IMR-90 (cell line): ENCODE data around the gene HSPA9. TPM values are rescaled to one million over a fixed set of nuclear protein-coding genes. Genes with fewer than 3 reads are reported as not detected.

Experiments used
- ATAC-seq: fragments of 200-7000 bp; cut with Tn5 transposase; 2 replicates; pipeline ENCODE4 v1.9.1; 2020; ENCODE audit warnings: low read depth, mild to moderate bottlenecking, moderate library complexity
- BruUV-seq: library from RNA; stranded (reverse); fragments of 400-500 nt; replicated peaks from 2 replicates; lab custom pipeline; 2021; lab: Mats Ljungman, UMichigan
- CTCF ChIA-PET: fragments of 300-600 bp; formaldehyde crosslinking; extraction: SDS; loops from one replicate; lab custom pipeline; 2021; ENCODE audit warnings: antibody characterized with exemption; lab: Yijun Ruan, JAX
- POLR2A ChIA-PET: fragments of 300-600 bp; sonication (Branson Sonifier 250); formaldehyde crosslinking; loops from one replicate; lab custom pipeline; 2022; ENCODE audit warnings: antibody characterized with exemption; ENCODE audit not compliant: unreplicated experiment; lab: Charles Lee
- DNase-seq: peaks from one replicate; pipeline ENCODE4 v3.0.0; 2013
- H2AFZ ChIP-seq: replicated peaks from 2 replicates; pipeline ENCODE3; 2013; ENCODE audit warnings: low read length, mild to moderate bottlenecking; ENCODE audit not compliant: poor library complexity
- H2AK5ac ChIP-seq: 2 replicates; pipeline ENCODE4 v1.6.1; 2013; ENCODE audit warnings: low read depth, low read length, inconsistent platforms
- H2AK9ac ChIP-seq: replicated peaks from 2 replicates; pipeline ENCODE3; 2013; ENCODE audit warnings: mild to moderate bottlenecking, low read depth, low read length, moderate library complexity; ENCODE audit not compliant: poor library complexity
- H2BK120ac ChIP-seq: 2 replicates; pipeline ENCODE4 v1.6.1; 2013; ENCODE audit warnings: low read depth, low read length, inconsistent platforms
- H2BK15ac ChIP-seq: 3 replicates; pipeline ENCODE4 v1.6.1; 2013; ENCODE audit warnings: low read depth, low read length, inconsistent platforms
- H2BK20ac ChIP-seq: 2 replicates; pipeline ENCODE4 v1.6.1; 2013; ENCODE audit warnings: low read depth, mild to moderate bottlenecking, inconsistent platforms, low read length, moderate library complexity
- H2BK5ac ChIP-seq: 2 replicates; pipeline ENCODE4 v1.6.1; 2013; ENCODE audit warnings: mild to moderate bottlenecking, low read depth, low read length, inconsistent platforms; ENCODE audit not compliant: poor library complexity, severe bottlenecking
- H3K14ac ChIP-seq: replicated peaks from 2 replicates; pipeline ENCODE4 v1.6.1; 2013; ENCODE audit warnings: low read depth, low read length, inconsistent platforms
- H3K18ac ChIP-seq: 2 replicates; pipeline ENCODE4 v1.6.1; 2013; ENCODE audit warnings: low read depth, low read length, control low read depth
- H3K23ac ChIP-seq: 2 replicates; pipeline ENCODE4 v1.6.1; 2013; ENCODE audit warnings: low read depth, low read length, inconsistent platforms
- H3K27ac ChIP-seq: 2 replicates; pipeline ENCODE4 v1.5.1; 2013; ENCODE audit warnings: mild to moderate bottlenecking, control low read depth, low read length; ENCODE audit not compliant: insufficient read depth
- H3K27me3 ChIP-seq: 2 replicates; pipeline ENCODE4 v1.6.1; 2013; ENCODE audit warnings: low read length; ENCODE audit not compliant: control insufficient read depth, insufficient read depth
- H3K36me3 ChIP-seq: 2 replicates; pipeline ENCODE4 v1.6.1; 2013; ENCODE audit warnings: low read length, mixed read lengths; ENCODE audit not compliant: control insufficient read depth, insufficient read depth
- H3K4ac ChIP-seq: 2 replicates; pipeline ENCODE4 v1.6.1; 2013; ENCODE audit warnings: low read depth, low read length, inconsistent platforms
- H3K4me1 ChIP-seq: 2 replicates; pipeline ENCODE4 v1.6.1; 2013; ENCODE audit warnings: low read length, mixed read lengths; ENCODE audit not compliant: control insufficient read depth, insufficient read depth
- H3K4me2 ChIP-seq: 2 replicates; pipeline ENCODE4 v1.6.1; 2013; ENCODE audit warnings: low read depth, mild to moderate bottlenecking, control low read depth, low read length, moderate library complexity
- H3K4me3 ChIP-seq: 2 replicates; pipeline ENCODE4 v1.5.1; 2013; ENCODE audit warnings: low read depth, mild to moderate bottlenecking, control low read depth, low read length, moderate library complexity; ENCODE audit not compliant: insufficient read depth
- H3K56ac ChIP-seq: 2 replicates; pipeline ENCODE4 v1.6.1; 2013; ENCODE audit warnings: low read length, inconsistent platforms; ENCODE audit not compliant: insufficient read depth; ENCODE audit errors: extremely low read depth
- H3K79me1 ChIP-seq, 2 experiments: 2 replicates each; pipeline ENCODE4 v1.6.1; 2013; ENCODE audit warnings: low read length in 2 of 2, inconsistent platforms in 1 of 2, low read depth in 1 of 2
- H3K9ac ChIP-seq: 2 replicates; pipeline ENCODE4 v1.6.1; 2013; ENCODE audit warnings: low read depth, low read length, control low read depth
- H3K9me1 ChIP-seq: 2 replicates; pipeline ENCODE4 v1.6.1; 2013; ENCODE audit warnings: low read length, inconsistent platforms; ENCODE audit not compliant: insufficient read depth
- H3K9me3 ChIP-seq: 2 replicates; pipeline ENCODE4 v1.6.1; 2013; ENCODE audit warnings: low read length; ENCODE audit not compliant: control insufficient read depth, insufficient read depth
- H4K20me1 ChIP-seq: 2 replicates; pipeline ENCODE4 v1.6.1; 2013; ENCODE audit warnings: low read length, inconsistent platforms; ENCODE audit not compliant: insufficient read depth
- H4K5ac ChIP-seq: 2 replicates; pipeline ENCODE4 v1.6.1; 2013; ENCODE audit warnings: mild to moderate bottlenecking, low read depth, low read length, control low read depth
- H4K8ac ChIP-seq, 2 experiments: 2 replicates each; pipeline ENCODE4 v1.6.1; 2013; ENCODE audit warnings: low read depth in 2 of 2, low read length in 2 of 2, control low read depth in 1 of 2, inconsistent platforms in 1 of 2
- H4K91ac ChIP-seq: 2 replicates; pipeline ENCODE4 v1.6.1; 2013; ENCODE audit warnings: low read depth, low read length, inconsistent platforms; ENCODE audit not compliant: insufficient read depth
- CEBPB ChIP-seq: IDR thresholded peaks from 2 replicates; pipeline ENCODE4 v1.6.1; 2012; ENCODE audit warnings: low read depth, low read length, improper control_type of control experiment
- CHD1 ChIP-seq: IDR thresholded peaks from 2 replicates; pipeline ENCODE4 v1.6.1; 2012; ENCODE audit warnings: low read depth, low read length, improper control_type of control experiment
- ELK1 ChIP-seq: fragments of 150-350 bp; IDR thresholded peaks from 2 replicates; pipeline ENCODE4 v1.6.1; 2016; ENCODE audit warnings: low read depth, mild to moderate bottlenecking, low read length, moderate library complexity, borderline replicate concordance
- FOS ChIP-seq: fragments of 150-350 bp; IDR thresholded peaks from 2 replicates; pipeline ENCODE4 v1.6.1; 2016; ENCODE audit warnings: low read depth, low read length
- MXI1 ChIP-seq: IDR thresholded peaks from 2 replicates; pipeline ENCODE4 v1.6.1; 2012; ENCODE audit warnings: low read depth, mild to moderate bottlenecking, low read length, moderate library complexity, borderline replicate concordance
- NFE2L2 ChIP-seq: fragments of 150-350 bp; IDR thresholded peaks from 2 replicates; pipeline ENCODE4 v1.6.1; 2016; ENCODE audit warnings: low read depth, mild to moderate bottlenecking, low read length
- POLR2A ChIP-seq: IDR thresholded peaks from 2 replicates; pipeline ENCODE4 v1.6.1; 2012; ENCODE audit warnings: mild to moderate bottlenecking, low read depth, low read length
- RAD21 ChIP-seq: IDR thresholded peaks from 2 replicates; pipeline ENCODE4 v1.6.1; 2012; ENCODE audit warnings: low read length, improper control_type of control experiment
- SMC3 ChIP-seq: fragments of 150-350 bp; IDR thresholded peaks from 2 replicates; pipeline ENCODE4 v1.6.1; 2016; ENCODE audit warnings: low read depth, mild to moderate bottlenecking, antibody characterized with exemption, low read length, moderate library complexity
- WGBS, 2 experiments: methylation state at CpG; one replicate each; pipeline versions ENCODE4 v1.1.5 to v1.1.7; 2013; ENCODE audit warnings: missing lambda C conversion rate in 2 of 2; ENCODE audit not compliant: insufficient read length in 1 of 2; ENCODE audit errors: extremely low coverage in 2 of 2; 5-methylcytosine and 5-hydroxymethylcytosine counted together
- dilution Hi-C: fragments of 300-500 bp; cut with HindIII; formaldehyde crosslinking; loops from one replicate; pipeline ENCODE4 v1.14.3; 2018; ENCODE audit warnings: low sequenced_read_pairs; ENCODE audit not compliant: unreplicated experiment
- in situ Hi-C: fragments of 300-500 bp; cut with MboI; formaldehyde crosslinking; loops from 3 replicates; pipeline ENCODE4 v1.14.3; 2019; ENCODE audit warnings: low sequenced_read_pairs, inconsistent platforms, mixed read lengths
- intact Hi-C: fragments of 100-400 bp; cut with micrococcal nuclease; formaldehyde crosslinking; loops from 2 replicates; pipeline ENCODE4 v1.10.0; 2022
- polyA plus RNA-seq, 3 experiments: library from polyadenylated mRNA; depleted of rRNA; stranded (reverse); fragments of >200 nt; gene quantifications; 2 replicates each; pipeline ENCODE4 v1.2.3, GENCODE V29; 2012; ENCODE audit warnings: low replicate concordance in 1 of 3
- total RNA-seq: library from RNA; depleted of rRNA; stranded (reverse); fragments of >200 nt; gene quantifications from 2 replicates; pipeline ENCODE4 v1.2.3, GENCODE V29; 2012
- TF ChIP-seq, protein P1 (sequence below): fragments of 150-350 bp; IDR thresholded peaks from 2 replicates; pipeline ENCODE4 v1.6.1; 2017; ENCODE audit warnings: mild to moderate bottlenecking, antibody characterized with exemption, low read length, low read depth

The HSPA9 gene
- total and polyA plus RNA-seq, 2 of the 4 experiments (the other 2 are of a cell fraction), result 157 to 472 TPM

DNA sequence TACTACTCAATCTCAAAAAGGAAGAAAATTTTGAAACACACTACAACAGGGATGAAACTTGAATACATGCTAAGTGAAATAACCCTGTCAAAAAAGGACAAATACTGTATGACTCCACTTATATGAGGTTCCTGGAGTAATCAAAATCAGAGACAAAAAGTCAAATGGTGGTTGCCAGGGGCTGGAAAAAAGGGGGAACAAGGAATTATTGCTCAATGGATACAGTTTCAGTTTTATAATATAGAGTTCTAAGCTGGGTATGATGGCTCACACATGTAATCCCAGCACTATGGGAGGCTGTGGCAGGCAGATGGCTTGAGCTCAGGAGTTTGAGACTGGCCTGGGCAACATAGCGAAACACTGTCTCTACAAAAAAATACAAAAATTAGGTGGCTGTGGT, 61.2 kb downstream of the HSPA9 start:
- Histone ChIP-seq H3K23ac (no peak overlapping the region), H3K18ac (no peak overlapping the region), H4K8ac (no peak overlapping the region), H2BK120ac (no peak overlapping the region), H3K4me1 (0 out of 2 replicates have a peak, but pooled peaks cover 1% of the 10 kb centered on the region), H3K9me3 (no peaks in the 10 kb centered on the region), H3K27me3 (no peaks in the 10 kb centered on the region), H2AK5ac (no peak overlapping the region), H3K14ac (no peak overlapping the region), H2BK15ac (no peak overlapping the region), H4K91ac (no peak overlapping the region), H3K56ac (no peak overlapping the region), H3K27ac (no peak overlapping the region), H2BK5ac (no peak overlapping the region), H4K5ac (no peak overlapping the region), H3K79me1 (peaks cover 19 to 53% of the 10 kb centered on the region in 2 experiments), H2BK20ac (no peak overlapping the region), H3K9me1 (no peaks in the 10 kb centered on the region), H4K20me1 (peaks cover 21% of the 10 kb centered on the region), H2AFZ (no peak overlapping the region), H3K4me3 (no peak overlapping the region), H3K4ac (no peak overlapping the region), H3K36me3 (peaks cover 57% of the 10 kb centered on the region), H2AK9ac (no peak overlapping the region), H3K4me2 (no peak overlapping the region), H3K9ac (no peak overlapping the region)
- in situ Hi-C loops (no loop called here), intact Hi-C loops (no loop called here), dilution Hi-C loops (no loop called here)
- no peak for ATAC-seq
- no peak for DNase-seq
- BruUV-seq, result no TSS peak
- ChIA-PET CTCF (no interaction called here), POLR2A (no interaction called here)
- no CpG with 5 or more reads among the region's 1 CpG for WGBS, 2 experiments
- TF ChIP-seq NFE2L2 (no peak), MXI1 (no peak), ELK1 (no peak), SMC3 (no peak), CEBPB (no peak), RAD21 (no peak), POLR2A (no peak), FOS (no peak), CHD1 (no peak)
- TF ChIP-seq, protein P1, sequence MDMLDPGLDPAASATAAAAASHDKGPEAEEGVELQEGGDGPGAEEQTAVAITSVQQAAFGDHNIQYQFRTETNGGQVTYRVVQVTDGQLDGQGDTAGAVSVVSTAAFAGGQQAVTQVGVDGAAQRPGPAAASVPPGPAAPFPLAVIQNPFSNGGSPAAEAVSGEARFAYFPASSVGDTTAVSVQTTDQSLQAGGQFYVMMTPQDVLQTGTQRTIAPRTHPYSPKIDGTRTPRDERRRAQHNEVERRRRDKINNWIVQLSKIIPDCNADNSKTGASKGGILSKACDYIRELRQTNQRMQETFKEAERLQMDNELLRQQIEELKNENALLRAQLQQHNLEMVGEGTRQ, result no peak
